HT-29 (cell line): Measurements from ENCODE around the gene ZSCAN23. TPM values are rescaled to one million over a fixed set of nuclear protein-coding genes. Genes with fewer than 3 reads are reported as not detected.

Source experiments
- small RNA-seq: library from RNA; depleted of rRNA; stranded (forward); fragments of <200 nt; gene quantifications from one replicate; pipeline ENCODE3, GENCODE V24; 2014
- total RNA-seq: library from RNA; depleted of rRNA; stranded (reverse); fragments of >200 nt; shearing (Covaris generic); gene quantifications from 2 replicates; pipeline ENCODE4 v1.2.3, GENCODE V29; 2014; rRNA removed

ZSCAN23 gene
- total RNA-seq, 1 experiment from 2014 or later = 0.64 TPM

Small RNA genes lying within 50 kb of the gene (small RNA-seq; reads per million reads assigned to genes)
- not detected for gene RNU2-45P

Other genes starting within 250 kb of the ZSCAN23 start
- 6.8 and 6.9 TPM in 2 replicates for gene ZSCAN9, start 218.2 kb downstream of the ZSCAN23 start, total RNA-seq
- gene ZKSCAN4, start 191.2 kb downstream of the ZSCAN23 start, total RNA-seq = 0.60 and 1.0 TPM in 2 replicates
- gene NKAPL, start 184.2 kb downstream of the ZSCAN23 start, total RNA-seq = not detected in 2 replicates
- gene ZSCAN26, start 176.3 kb downstream of the ZSCAN23 start, total RNA-seq = 1.0 and 3.2 TPM in 2 replicates
- 0.97 and 1.2 TPM in 2 replicates for gene PGBD1, start 161.9 kb downstream of the ZSCAN23 start, total RNA-seq
- 3.1 and 6.4 TPM in 2 replicates for gene ZSCAN31, start 107.3 kb downstream of the ZSCAN23 start, total RNA-seq
- 0.53 and 0.60 TPM in 2 replicates for gene ZKSCAN3, start 93.5 kb downstream of the ZSCAN23 start, total RNA-seq
- 2.1 TPM in 2 replicates for gene ZSCAN12, start 43.7 kb downstream of the ZSCAN23 start, total RNA-seq
- gene GPX6, start 72.3 kb upstream of the ZSCAN23 start, total RNA-seq = not detected in 2 replicates
- gene GPX5, start 82.4 kb upstream of the ZSCAN23 start, total RNA-seq = not detected in 2 replicates